Endothelial cell of umbilical vein (primary cell): ENCODE results near the gene SLC16A2. TPM values are rescaled to one million over a fixed set of nuclear protein-coding genes. Genes with fewer than 3 reads are reported as not detected.

Source experiments
- BruUV-seq: library from RNA; stranded (reverse); fragments of 400-500 nt; replicated peaks from 2 replicates; lab custom pipeline; 2021; lab: Mats Ljungman, UMichigan
- CTCF ChIA-PET: fragments of 300-600, 350-600 bp; sonication (Branson Sonifier 250); formaldehyde crosslinking; loops from one replicate; lab custom pipeline; 2021; ENCODE audit warnings: antibody characterized with exemption, inconsistent platforms; lab: Charles Lee
- POLR2A ChIA-PET: fragments of 300-600, 350-600 bp; sonication (Branson Sonifier 250); formaldehyde crosslinking; loops from one replicate; lab custom pipeline; 2021; ENCODE audit warnings: antibody characterized with exemption, inconsistent platforms; lab: Charles Lee
- DNase-seq: peaks from one replicate; pipeline ENCODE4 v3.0.0-alpha.2; 2011; ENCODE audit warnings: low read depth, low spot score
- FAIRE-seq: peaks from 2 replicates; lab custom pipeline; 2011; peaks lifted over from hg19 to GRCh38; lab: Jason Lieb, UNC
- H2AFZ ChIP-seq: 2 replicates; pipeline ENCODE4 v1.6.0; 2012; ENCODE audit warnings: low read depth, low read length, control low read depth, inconsistent platforms
- H3K27ac ChIP-seq: 2 replicates; pipeline ENCODE4 v1.5.1; 2011; ENCODE audit warnings: low read depth, mild to moderate bottlenecking, control low read depth, low read length, moderate library complexity; ENCODE audit not compliant: insufficient read depth
- H3K27me3 ChIP-seq, 2 experiments: 2 replicates each; pipeline versions ENCODE4 v1.6.0 to v1.6.1; 2011; ENCODE audit warnings: low read length in 2 of 2, mixed read lengths in 1 of 2; ENCODE audit not compliant: control insufficient read depth in 2 of 2, insufficient read depth in 2 of 2
- H3K36me3 ChIP-seq, 2 experiments: 2 replicates in 1 of 2; 3 replicates in 1 of 2; pipeline ENCODE4 v1.5.1; 2011; ENCODE audit warnings: low read length in 2 of 2, mild to moderate bottlenecking in 1 of 2, moderate library complexity in 1 of 2; ENCODE audit not compliant: control insufficient read depth in 2 of 2, insufficient read depth in 2 of 2; ENCODE audit errors: extremely low read depth in 1 of 2
- H3K4me1 ChIP-seq: 3 replicates; pipeline ENCODE4 v1.5.1; 2011; ENCODE audit warnings: mild to moderate bottlenecking, low read length; ENCODE audit not compliant: control insufficient read depth, insufficient read depth; ENCODE audit errors: extremely low read depth
- H3K4me2 ChIP-seq: 2 replicates; pipeline ENCODE4 v1.6.1; 2011; ENCODE audit warnings: low read length, control low read depth, mixed read lengths; ENCODE audit not compliant: insufficient read depth
- H3K4me3 ChIP-seq, 3 experiments: fragments of 200-600 bp in 1 of 3; sonication (generic), shearing (Covaris generic) in 1 of 3; replicated peaks in 1 of 3; 2 replicates each; pipeline ENCODE4 v1.5.1; 2011 to 2016; ENCODE audit warnings: control low read depth in 3 of 3, low read length in 3 of 3, mild to moderate bottlenecking in 2 of 3, inconsistent platforms in 1 of 3, low read depth in 1 of 3, moderate library complexity in 1 of 3; ENCODE audit not compliant: insufficient read depth in 1 of 3
- H3K79me2 ChIP-seq: 2 replicates; pipeline ENCODE4 v1.6.0; 2012; ENCODE audit warnings: low read length, inconsistent platforms; ENCODE audit not compliant: control insufficient read depth, insufficient read depth
- H3K9ac ChIP-seq: replicated peaks from 2 replicates; pipeline ENCODE3; 2011; ENCODE audit warnings: low read length, control low read depth; ENCODE audit not compliant: insufficient read depth; ENCODE audit errors: extremely low read depth
- H3K9me1 ChIP-seq: replicated peaks from 3 replicates; pipeline ENCODE4 v1.6.0; 2011; ENCODE audit warnings: mild to moderate bottlenecking, low read length; ENCODE audit not compliant: control insufficient read depth, insufficient read depth; ENCODE audit errors: extremely low read depth
- H3K9me3 ChIP-seq: replicated peaks from 2 replicates; pipeline ENCODE4 v1.5.1; 2012; ENCODE audit warnings: low read length, inconsistent platforms; ENCODE audit not compliant: control insufficient read depth, insufficient read depth
- H4K20me1 ChIP-seq: replicated peaks from 2 replicates; pipeline ENCODE3; 2011; ENCODE audit warnings: mild to moderate bottlenecking, low read length; ENCODE audit not compliant: control insufficient read depth, insufficient read depth; ENCODE audit errors: extremely low read depth
- EZH2 ChIP-seq: IDR thresholded peaks from 2 replicates; pipeline ENCODE4 v1.6.1; 2012; ENCODE audit warnings: borderline replicate concordance, low read depth, mild to moderate bottlenecking, moderate library complexity, low read length, inconsistent platforms; ENCODE audit not compliant: severe bottlenecking
- FOS ChIP-seq: IDR thresholded peaks from 2 replicates; pipeline ENCODE4 v1.6.1; 2011; ENCODE audit warnings: mild to moderate bottlenecking, low read length, moderate library complexity, borderline replicate concordance; ENCODE audit not compliant: insufficient read depth
- GATA2 ChIP-seq: IDR thresholded peaks from 2 replicates; pipeline ENCODE4 v1.7.0; 2011; ENCODE audit warnings: low read depth, mild to moderate bottlenecking, moderate library complexity, mixed read lengths, low read length; ENCODE audit not compliant: insufficient read length, insufficient read depth
- JUN ChIP-seq: IDR thresholded peaks from 2 replicates; pipeline ENCODE4 v1.6.1; 2011; ENCODE audit warnings: borderline replicate concordance, low read depth; ENCODE audit not compliant: insufficient read length, insufficient read depth
- MYC ChIP-seq: IDR thresholded peaks from one replicate; pipeline ENCODE4 v1.6.1; 2011; ENCODE audit warnings: mild to moderate bottlenecking, low read depth, low read length
- POLR2A ChIP-seq: IDR thresholded peaks from 2 replicates; pipeline ENCODE4 v1.6.1; 2012; ENCODE audit warnings: low read depth, mild to moderate bottlenecking, control low read depth, low read length
- POLR2AphosphoS5 ChIP-seq: IDR thresholded peaks from 2 replicates; pipeline ENCODE4 v1.6.1; 2012; ENCODE audit warnings: low read depth, mild to moderate bottlenecking, control low read depth, low read length, moderate library complexity; ENCODE audit not compliant: insufficient read depth
- dilution Hi-C: fragments of 300-500 bp; cut with MboI; formaldehyde crosslinking; loops from one replicate; pipeline ENCODE4 v1.15.0; 2019; ENCODE audit warnings: low sequenced_read_pairs; ENCODE audit not compliant: extremely low pct_ligation_motif_present
- intact Hi-C: fragments of 100-400 bp; cut with micrococcal nuclease; formaldehyde crosslinking; loops from one replicate; pipeline ENCODE4 v1.10.0; 2022
- polyA plus RNA-seq, 4 experiments: library from polyadenylated mRNA; depleted of rRNA in 3 of 4; stranded (reverse) in 3 of 4; unstranded in 1 of 4; fragments of >200 nt; gene quantifications; 2 replicates each; pipeline versions ENCODE4 v1.2.1 to v1.2.3, GENCODE V29; 2011 to 2012; ENCODE audit warnings: missing spikeins in 1 of 4
- total RNA-seq: library from RNA; stranded (reverse); gene quantifications from 2 replicates; pipeline ENCODE4 v1.2.3, GENCODE V29; 2021
- TF ChIP-seq, protein P1 (sequence below), 2 donors: IDR thresholded peaks; 1 replicate in 1 of 2; 2 replicates in 1 of 2; pipeline ENCODE4 v1.5.1; 2011; ENCODE audit warnings: low read length in 2 of 2, mild to moderate bottlenecking in 2 of 2, moderate library complexity in 2 of 2, control low read depth in 1 of 2, inconsistent platforms in 1 of 2, low read depth in 1 of 2; ENCODE audit not compliant: insufficient read depth in 1 of 2; ENCODE audit errors: extremely low read depth in 1 of 2
- TF ChIP-seq, protein P2 (sequence below): IDR thresholded peaks from 2 replicates; pipeline ENCODE4 v1.6.1; 2011; ENCODE audit not compliant: insufficient read depth, insufficient read length

The SLC16A2 gene
- total and polyA plus RNA-seq, 2 donors (not counting 3 experiments of a cell fraction or from before 2014, with no cell fraction given): 3.1 to 3.6 TPM

DNA sequence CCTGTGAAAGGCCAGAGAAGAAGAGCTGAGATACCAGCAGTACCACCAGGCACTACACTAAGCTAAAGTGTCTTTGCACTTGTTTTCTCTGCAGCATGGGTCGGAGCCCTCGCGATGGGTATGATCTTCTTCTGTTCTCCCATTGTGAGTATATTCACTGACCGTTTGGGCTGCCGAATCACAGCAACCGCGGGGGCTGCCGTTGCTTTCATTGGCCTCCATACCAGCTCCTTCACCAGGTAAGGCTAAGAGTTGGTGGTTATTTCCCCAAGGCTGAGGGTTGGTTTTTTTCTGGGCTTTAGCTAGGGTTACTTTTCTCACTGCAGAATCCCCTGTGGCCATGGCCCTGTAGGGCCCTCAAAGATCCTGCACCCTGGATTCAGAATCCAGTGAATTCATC is 99.6 kb downstream of the SLC16A2 start:
- BruUV-seq: no TSS peak
- H4K20me1 ChIP-seq: no peaks in the 10 kb centered on the region
- TF ChIP-seq JUN: no peak
- no peak for TF ChIP-seq EZH2
- no peak for TF ChIP-seq POLR2A
- TF ChIP-seq, protein P1, sequence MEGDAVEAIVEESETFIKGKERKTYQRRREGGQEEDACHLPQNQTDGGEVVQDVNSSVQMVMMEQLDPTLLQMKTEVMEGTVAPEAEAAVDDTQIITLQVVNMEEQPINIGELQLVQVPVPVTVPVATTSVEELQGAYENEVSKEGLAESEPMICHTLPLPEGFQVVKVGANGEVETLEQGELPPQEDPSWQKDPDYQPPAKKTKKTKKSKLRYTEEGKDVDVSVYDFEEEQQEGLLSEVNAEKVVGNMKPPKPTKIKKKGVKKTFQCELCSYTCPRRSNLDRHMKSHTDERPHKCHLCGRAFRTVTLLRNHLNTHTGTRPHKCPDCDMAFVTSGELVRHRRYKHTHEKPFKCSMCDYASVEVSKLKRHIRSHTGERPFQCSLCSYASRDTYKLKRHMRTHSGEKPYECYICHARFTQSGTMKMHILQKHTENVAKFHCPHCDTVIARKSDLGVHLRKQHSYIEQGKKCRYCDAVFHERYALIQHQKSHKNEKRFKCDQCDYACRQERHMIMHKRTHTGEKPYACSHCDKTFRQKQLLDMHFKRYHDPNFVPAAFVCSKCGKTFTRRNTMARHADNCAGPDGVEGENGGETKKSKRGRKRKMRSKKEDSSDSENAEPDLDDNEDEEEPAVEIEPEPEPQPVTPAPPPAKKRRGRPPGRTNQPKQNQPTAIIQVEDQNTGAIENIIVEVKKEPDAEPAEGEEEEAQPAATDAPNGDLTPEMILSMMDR (IDR thresholded peaks at IDR 0.05; ENCODE audit: extremely low read depth in 1 of 2, insufficient read depth in 1 of 2, low read depth in 1 of 2, low read length in 2 of 2): no peak
- TF ChIP-seq POLR2AphosphoS5: no peak
- no peak for TF ChIP-seq GATA2
- TF ChIP-seq, protein P2, sequence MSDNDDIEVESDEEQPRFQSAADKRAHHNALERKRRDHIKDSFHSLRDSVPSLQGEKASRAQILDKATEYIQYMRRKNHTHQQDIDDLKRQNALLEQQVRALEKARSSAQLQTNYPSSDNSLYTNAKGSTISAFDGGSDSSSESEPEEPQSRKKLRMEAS: no peak
- no peak for TF ChIP-seq MYC
- TF ChIP-seq FOS: no peak
- no peak overlapping the region for H3K9ac ChIP-seq
- H3K4me1 ChIP-seq: no peaks in the 10 kb centered on the region
- no peak for DNase-seq
- FAIRE-seq: no peak
- H3K9me1 ChIP-seq: no peaks in the 10 kb centered on the region
- ChIA-PET POLR2A (no interaction called here), CTCF (no interaction called here)
- H3K9me3 ChIP-seq: no peaks in the 10 kb centered on the region
- H2AFZ ChIP-seq: no peak overlapping the region
- no peak overlapping the region for H3K4me2 ChIP-seq
- H3K36me3 ChIP-seq: no peaks in the 10 kb centered on the region
- no peak overlapping the region for H3K4me3 ChIP-seq
- H3K27me3 ChIP-seq: no peaks in the 10 kb centered on the region
- dilution Hi-C loops: no loop called here
- no peak overlapping the region for H3K27ac ChIP-seq
- intact Hi-C loops: no loop called here
- H3K79me2 ChIP-seq: no peaks in the 10 kb centered on the region
